HepG2 (cell line): ENCODE results near the gene KCNB1. TPM values are rescaled to one million over a fixed set of nuclear protein-coding genes. Genes with fewer than 3 reads are reported as not detected.

ENCODE experiments used
- ATAC-seq: fragments of 200-7000 bp; cut with Tn5 transposase; 3 replicates; pipeline ENCODE4 v1.9.1; 2020; ENCODE audit warnings: mild to moderate bottlenecking, moderate library complexity
- BruUV-seq: library from RNA; stranded (reverse); fragments of 400-500 nt; replicated peaks from 2 replicates; lab custom pipeline; 2021; lab: Mats Ljungman, UMichigan
- CTCF ChIA-PET: fragments of 300-600 bp; formaldehyde crosslinking; extraction: SDS; loops from one replicate; lab custom pipeline; 2021; ENCODE audit warnings: low total read pairs, inconsistent platforms, low intra/inter-chr PET ratio; lab: Yijun Ruan, JAX
- POLR2A ChIA-PET: fragments of 350-600 bp; sonication (Branson Sonifier 250); formaldehyde crosslinking; loops from one replicate; lab custom pipeline; 2020; ENCODE audit warnings: antibody characterized with exemption, inconsistent platforms; lab: Yijun Ruan, JAX
- DNase-seq: peaks from one replicate; pipeline ENCODE4 v3.0.0-alpha.2; 2015; ENCODE audit warnings: low spot score
- FAIRE-seq: peaks from 3 replicates; lab custom pipeline; 2011; peaks lifted over from hg19 to GRCh38; lab: Jason Lieb, UNC
- H2AFZ ChIP-seq: one replicate; pipeline ENCODE4 v1.6.1; 2011; ENCODE audit warnings: low read length, inconsistent platforms
- H3K27ac ChIP-seq: fragments of 300-600 bp; 3 replicates; pipeline ENCODE4 v1.8.0; 2011; ENCODE audit warnings: mixed run types, mild to moderate bottlenecking, mixed read lengths, low read length, inconsistent platforms; ENCODE audit not compliant: insufficient read depth; ENCODE audit errors: extremely low read length
- H3K27me3 ChIP-seq, 2 experiments: fragments of 200-600 bp in 1 of 2; 2 replicates in 1 of 2; 3 replicates in 1 of 2; pipeline versions ENCODE4 v1.6.0 to v1.8.0; 2011; ENCODE audit warnings: low read length in 2 of 2, mild to moderate bottlenecking in 2 of 2, moderate library complexity in 2 of 2, inconsistent platforms in 1 of 2; ENCODE audit not compliant: insufficient read depth in 2 of 2, control insufficient read depth in 1 of 2
- H3K36me3 ChIP-seq, 2 experiments: fragments of 200-600 bp in 1 of 2; replicated peaks in 1 of 2; 2 replicates in 1 of 2; 3 replicates in 1 of 2; pipeline versions ENCODE4 v1.5.1 to v1.8.0; 2011; ENCODE audit warnings: low read length in 2 of 2, inconsistent platforms in 1 of 2; ENCODE audit not compliant: insufficient read depth in 2 of 2, control insufficient read depth in 1 of 2
- H3K4me1 ChIP-seq: 2 replicates; pipeline ENCODE4 v1.5.1; 2012; ENCODE audit warnings: low read length, inconsistent platforms; ENCODE audit not compliant: insufficient read depth
- H3K4me2 ChIP-seq: 2 replicates; pipeline ENCODE4 v1.6.0; 2011; ENCODE audit warnings: low read depth, low read length, inconsistent platforms
- H3K4me3 ChIP-seq, 3 experiments: fragments of 200-600 bp in 1 of 3; sonication (generic), shearing (Covaris generic) in 1 of 3; replicated peaks in 1 of 3; 2 replicates each; pipeline ENCODE4 v1.5.1; 2011 to 2016; ENCODE audit warnings: low read length in 3 of 3, inconsistent platforms in 2 of 3, low read depth in 2 of 3, mild to moderate bottlenecking in 2 of 3, control low read depth in 1 of 3, mixed read lengths in 1 of 3; ENCODE audit not compliant: insufficient read depth in 1 of 3
- H3K79me2 ChIP-seq: one replicate; pipeline ENCODE4 v1.6.1; 2011; ENCODE audit warnings: low read length, inconsistent platforms; ENCODE audit not compliant: insufficient read depth
- H3K9ac ChIP-seq: 2 replicates; pipeline ENCODE4 v1.6.0; 2011; ENCODE audit warnings: mild to moderate bottlenecking, low read depth, low read length, inconsistent platforms; ENCODE audit not compliant: insufficient read depth
- H3K9me3 ChIP-seq: 2 replicates; pipeline ENCODE4 v1.5.1; 2012; ENCODE audit warnings: mild to moderate bottlenecking, low read length
- H4K20me1 ChIP-seq: 2 replicates; pipeline ENCODE4 v1.6.0; 2011; ENCODE audit warnings: inconsistent platforms, mild to moderate bottlenecking, low read length, moderate library complexity; ENCODE audit not compliant: insufficient read depth
- ARNT ChIP-seq: fragments of 450-650 bp; IDR thresholded peaks from 2 replicates; pipeline ENCODE4 v1.6.1; 2017
- ATF7 ChIP-seq, 2 experiments: fragments of 450-650 bp in 1 of 2; sonication (generic) in 1 of 2; formaldehyde crosslinking in 1 of 2; IDR thresholded peaks; 2 replicates each; pipeline versions ENCODE4 v1.4.0 to v1.6.1; 2016 to 2020; ENCODE audit warnings: antibody characterized with exemption in 1 of 2, mild to moderate bottlenecking in 1 of 2, missing genetic modification reagents in 1 of 2
- CCAR2 ChIP-seq: fragments of 200-400 bp; formaldehyde crosslinking; optimal IDR thresholded peaks from 2 replicates; pipeline ENCODE3; 2018; ENCODE audit warnings: low read depth, mild to moderate bottlenecking, low read length, moderate library complexity
- FOXC1 ChIP-seq: sonication (generic); formaldehyde crosslinking; IDR thresholded peaks from 2 replicates; pipeline ENCODE4 v1.8.0; 2022; ENCODE audit warnings: mild to moderate bottlenecking, missing genetic modification reagents, borderline replicate concordance
- LBX2 ChIP-seq: sonication (generic); formaldehyde crosslinking; IDR thresholded peaks from 2 replicates; pipeline ENCODE4 v1.5.0; 2020; ENCODE audit warnings: missing genetic modification reagents, mild to moderate bottlenecking, borderline replicate concordance
- MAFF ChIP-seq: IDR thresholded peaks from 2 replicates; pipeline ENCODE4 v1.6.1; 2011; ENCODE audit warnings: low read depth, low read length, improper control_type of control experiment
- MAFK ChIP-seq, 2 experiments: IDR thresholded peaks in 1 of 2; conservative IDR thresholded peaks in 1 of 2; 2 replicates each; pipeline ENCODE4 v1.6.1; 2011; ENCODE audit warnings: improper control_type of control experiment in 2 of 2, low read length in 2 of 2
- MAZ ChIP-seq, 2 experiments: sonication (generic) in 1 of 2; formaldehyde crosslinking in 1 of 2; IDR thresholded peaks; 2 replicates each; pipeline versions ENCODE4 v1.5.0 to v1.6.1; 2012 to 2020; ENCODE audit warnings: low read depth in 2 of 2, mild to moderate bottlenecking in 2 of 2, borderline replicate concordance in 1 of 2, improper control_type of control experiment in 1 of 2, low read length in 1 of 2, missing genetic modification reagents in 1 of 2, moderate library complexity in 1 of 2
- ZHX2 ChIP-seq, 2 experiments: sonication (generic) in 1 of 2; formaldehyde crosslinking in 1 of 2; IDR thresholded peaks; 2 replicates each; pipeline versions ENCODE4 v1.6.1 to v1.9.0; 2014 to 2022; ENCODE audit warnings: antibody characterized with exemption in 1 of 2, borderline replicate concordance in 1 of 2, inconsistent platforms in 1 of 2, low read depth in 1 of 2, missing genetic modification reagents in 1 of 2
- ZNF44 ChIP-seq: sonication (generic); formaldehyde crosslinking; IDR thresholded peaks from 2 replicates; pipeline ENCODE4 v1.5.1; 2020; ENCODE audit warnings: mild to moderate bottlenecking, missing genetic modification reagents
- WGBS: methylation state at CpG from one replicate; pipeline ENCODE4 v1.1.6; 2017; ENCODE audit warnings: low lambda C conversion rate; 5-methylcytosine and 5-hydroxymethylcytosine counted together
- in situ Hi-C: cut with HindIII; loops from 2 replicates; pipeline ENCODE4 v1.10.0; 2017; ENCODE audit warnings: low pct_unique_long_range_greater_than_20kb; ENCODE audit not compliant: extremely low pct_ligation_motif_present
- intact Hi-C: fragments of 100-400 bp; cut with micrococcal nuclease; formaldehyde crosslinking; loops from one replicate; pipeline ENCODE4 v1.10.0; 2022; ENCODE audit not compliant: unreplicated experiment
- polyA plus RNA-seq, 8 experiments: library from polyadenylated mRNA; depleted of rRNA in 3 of 8; stranded (reverse) in 7 of 8; unstranded in 1 of 8; fragments of >200 nt; fragmentation: Illumina TruSeq in 4 of 8; extraction: Trizol in 4 of 8; gene quantifications; 2 replicates each; pipeline versions ENCODE4 v1.2.1 to v1.2.3, GENCODE V29; 2011 to 2016; ENCODE audit warnings: low read depth in 4 of 8, missing spikeins in 1 of 8, mixed read lengths in 1 of 8; ENCODE audit not compliant: insufficient read depth in 1 of 8
- total RNA-seq, 5 experiments: library from RNA; depleted of rRNA; stranded (reverse); fragments of >200 nt; fragmentation: Illumina TruSeq; extraction: Trizol; gene quantifications; 2 replicates each; pipeline ENCODE4 v1.2.3, GENCODE V29; 2016; ENCODE audit warnings: low read depth in 1 of 5

KCNB1 gene
- total and polyA plus RNA-seq, 2 of the 13 experiments (the other 11 are each of a cell fraction or from before 2014, with no cell fraction given): 0.02 TPM; not detected in 1

- in situ Hi-C loops: no loop called here
- CTCF ChIA-PET: no interaction called here
Measured at GRCh38 chr20:49392745-49393144, 89.7 kb downstream of the KCNB1 start.

GRCh38 chr20:49391404-49392245, 90.8 kb downstream of the KCNB1 start:
- no peak overlapping the region for H3K9ac ChIP-seq
- no peak for TF ChIP-seq MAZ (IDR thresholded peaks at IDR 0.05; ENCODE audit: borderline replicate concordance, low read depth, low read length)
- TF ChIP-seq MAZ (CRISPR knock-in tag; IDR thresholded peaks at IDR 0.05; ENCODE audit: low read depth): no peak
- TF ChIP-seq FOXC1 (CRISPR knock-in tag): no peak
- peak; percentile 39; the same call in 1 of the 2 replicates for TF ChIP-seq MAFF
- TF ChIP-seq LBX2 (CRISPR knock-in tag): no peak
- TF ChIP-seq ZHX2 (IDR thresholded peaks at IDR 0.05; ENCODE audit: low read depth): no peak
- TF ChIP-seq ZHX2 (CRISPR knock-in tag; IDR thresholded peaks at IDR 0.05; ENCODE audit: borderline replicate concordance): no peak
- peak; percentile 50 to 58 for TF ChIP-seq MAFK (conservative IDR thresholded peaks at IDR 0.05 in 1 of 2, IDR thresholded peaks at IDR 0.05 in 1 of 2; ENCODE audit: low read length in 2 of 2)
- TF ChIP-seq ZNF44 (CRISPR knock-in tag): no peak
- no peak for TF ChIP-seq ARNT
- H2AFZ ChIP-seq: no peak overlapping the region
- no peaks in the 10 kb centered on the region for H3K79me2 ChIP-seq
- H3K36me3 ChIP-seq: no peaks in the 10 kb centered on the region
- in situ Hi-C loops (no loop called here), intact Hi-C loops (no loop called here)
- POLR2A ChIA-PET: no interaction called here
- peak; percentile 28 for FAIRE-seq
- CTCF ChIA-PET: no interaction called here
- H3K27ac ChIP-seq: no peak overlapping the region
- H4K20me1 ChIP-seq: no peaks in the 10 kb centered on the region
- no peak overlapping the region for H3K4me2 ChIP-seq
- WGBS: 18% methylated on average over 7 of the region's 7 CpGs
- DNase-seq: no peak
- ATAC-seq: no peak
- peaks cover 2 to 16% of the 10 kb centered on the region in 2 experiments; a peak in 3 of 5 replicates for H3K27me3 ChIP-seq
- H3K4me1 ChIP-seq: no peaks in the 10 kb centered on the region
- BruUV-seq: no TSS peak
- H3K9me3 ChIP-seq: no peaks in the 10 kb centered on the region
- no peak overlapping the region for H3K4me3 ChIP-seq

More at GRCh38 chr20:49392745-49393144, 89.7 kb downstream of the KCNB1 start:
- no peaks in the 10 kb centered on the region for H3K9me3 ChIP-seq
- H3K4me2 ChIP-seq: no peak overlapping the region
- H2AFZ ChIP-seq: no peak overlapping the region
- no peak overlapping the region for H3K4me3 ChIP-seq
- H4K20me1 ChIP-seq: no peaks in the 10 kb centered on the region
- FAIRE-seq (no peak), ATAC-seq (no peak), DNase-seq (no peak)
- no peak overlapping the region for H3K9ac ChIP-seq
- H3K4me1 ChIP-seq: no peaks in the 10 kb centered on the region
- WGBS: 25% methylated on average over 4 of the region's 4 CpGs
- H3K36me3 ChIP-seq: no peaks in the 10 kb centered on the region
- TF ChIP-seq CCAR2 (no peak), ATF7 (IDR thresholded peaks at IDR 0.05) (0 out of 2 replicates have a peak, but pooled peaks have one; percentile 13), ATF7 (CRISPR knock-in tag; IDR thresholded peaks at IDR 0.05) (no peak)
- H3K27me3 ChIP-seq: peaks cover 2 to 15% of the 10 kb centered on the region in 2 experiments; a peak in 3 of 5 replicates
- POLR2A ChIA-PET: no interaction called here
- BruUV-seq: no TSS peak
- H3K79me2 ChIP-seq: no peaks in the 10 kb centered on the region
- no peak overlapping the region for H3K27ac ChIP-seq
- intact Hi-C loops: no loop called here
